ENCODE measurements around the gene DNAH2. TPM values are rescaled to one million over a fixed set of nuclear protein-coding genes. Genes with fewer than 3 reads are reported as not detected.
A peak's percentile ranks its signal among the peaks of the same experiment; 100 is the strongest.

Gene DNAH2
- total RNA-seq, 4 donors from 2014 or later: under 0.01 to 0.10 (median 0.05) TPM; not detected in 1

- 7 to 9% methylated on average over 8 of the region's 8 CpGs for WGBS, 2 donors
- intact Hi-C loops (cut with DNase I; ENCODE audit: low total_unique reads): no loop called here
- DNase-seq (ENCODE audit: low spot score in 2 of 2): no peak
Observed at GRCh38 chr17:7837408-7838088, 120.0 kb downstream of the DNAH2 start.

DNA sequence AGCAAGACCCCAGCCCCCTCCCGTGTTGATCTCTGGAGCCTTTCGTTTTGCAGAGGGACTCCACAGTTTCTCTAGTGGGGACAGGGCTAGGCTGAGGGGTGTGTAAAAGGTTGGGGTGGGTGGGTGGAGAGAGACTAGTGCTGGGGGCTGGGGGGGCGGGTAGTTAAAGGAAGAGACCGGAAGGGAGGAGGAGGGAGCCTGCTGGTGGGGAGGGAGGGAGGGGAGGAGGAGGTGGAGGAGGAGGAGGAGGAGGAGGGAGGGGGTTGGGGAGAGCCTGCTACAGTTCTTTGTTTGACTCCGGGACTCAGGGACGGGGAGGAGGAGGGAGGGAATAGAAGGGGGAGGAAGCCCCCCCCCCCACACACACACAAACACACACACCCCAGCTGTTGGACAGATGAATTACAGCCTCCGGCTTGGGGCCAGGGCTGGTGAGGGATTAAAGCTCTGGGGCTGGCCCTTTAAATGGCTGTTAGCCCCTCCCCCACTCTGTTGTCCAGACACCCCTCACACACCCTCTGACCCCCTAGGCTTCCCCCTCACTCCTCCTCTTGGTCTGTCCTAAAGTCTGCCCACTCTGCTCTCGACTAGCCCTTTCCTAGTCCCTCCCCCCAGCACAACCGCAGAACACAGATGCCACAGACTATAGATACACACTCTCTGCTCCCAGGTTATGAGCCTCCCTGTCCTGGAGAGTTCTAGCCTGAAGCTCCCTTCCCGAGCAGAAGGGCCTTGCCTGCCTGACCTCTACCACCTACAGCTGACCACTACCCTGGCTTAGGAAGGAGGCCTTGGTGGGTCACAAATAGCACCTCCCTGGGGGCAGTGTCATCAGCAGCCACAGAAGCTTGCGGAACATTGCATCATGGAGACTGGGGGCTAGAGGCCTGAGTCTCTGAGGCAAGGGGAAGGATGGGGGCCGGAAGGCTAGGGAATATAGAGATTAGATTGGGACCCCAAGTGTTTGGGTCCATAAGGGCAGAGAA, 120.8 kb downstream of the DNAH2 start:
- H3K4me3 ChIP-seq (ENCODE audit: low read depth, poor library complexity, severe bottlenecking): no peak overlapping the region
- 21 to 28% methylated on average over 9 to 10 of the region's 12 CpGs for WGBS, 2 donors
- TF ChIP-seq, protein P1, sequence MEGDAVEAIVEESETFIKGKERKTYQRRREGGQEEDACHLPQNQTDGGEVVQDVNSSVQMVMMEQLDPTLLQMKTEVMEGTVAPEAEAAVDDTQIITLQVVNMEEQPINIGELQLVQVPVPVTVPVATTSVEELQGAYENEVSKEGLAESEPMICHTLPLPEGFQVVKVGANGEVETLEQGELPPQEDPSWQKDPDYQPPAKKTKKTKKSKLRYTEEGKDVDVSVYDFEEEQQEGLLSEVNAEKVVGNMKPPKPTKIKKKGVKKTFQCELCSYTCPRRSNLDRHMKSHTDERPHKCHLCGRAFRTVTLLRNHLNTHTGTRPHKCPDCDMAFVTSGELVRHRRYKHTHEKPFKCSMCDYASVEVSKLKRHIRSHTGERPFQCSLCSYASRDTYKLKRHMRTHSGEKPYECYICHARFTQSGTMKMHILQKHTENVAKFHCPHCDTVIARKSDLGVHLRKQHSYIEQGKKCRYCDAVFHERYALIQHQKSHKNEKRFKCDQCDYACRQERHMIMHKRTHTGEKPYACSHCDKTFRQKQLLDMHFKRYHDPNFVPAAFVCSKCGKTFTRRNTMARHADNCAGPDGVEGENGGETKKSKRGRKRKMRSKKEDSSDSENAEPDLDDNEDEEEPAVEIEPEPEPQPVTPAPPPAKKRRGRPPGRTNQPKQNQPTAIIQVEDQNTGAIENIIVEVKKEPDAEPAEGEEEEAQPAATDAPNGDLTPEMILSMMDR (IDR thresholded peaks at IDR 0.05): no peak
- intact Hi-C loops (cut with DNase I; ENCODE audit: low total_unique reads): no loop called here
- DNase-seq (ENCODE audit: low spot score in 2 of 2): peak in 1 of 2 donors; percentile 80

More at GRCh38 chr17:7837408-7838088, 120.0 kb downstream of the DNAH2 start:
- H3K4me3 ChIP-seq (ENCODE audit: low read depth, poor library complexity, severe bottlenecking): no peak overlapping the region
- TF ChIP-seq, protein P1 (IDR thresholded peaks at IDR 0.05): no peak
- no peak for TF ChIP-seq POLR2A (IDR thresholded peaks at IDR 0.05)

DNA sequence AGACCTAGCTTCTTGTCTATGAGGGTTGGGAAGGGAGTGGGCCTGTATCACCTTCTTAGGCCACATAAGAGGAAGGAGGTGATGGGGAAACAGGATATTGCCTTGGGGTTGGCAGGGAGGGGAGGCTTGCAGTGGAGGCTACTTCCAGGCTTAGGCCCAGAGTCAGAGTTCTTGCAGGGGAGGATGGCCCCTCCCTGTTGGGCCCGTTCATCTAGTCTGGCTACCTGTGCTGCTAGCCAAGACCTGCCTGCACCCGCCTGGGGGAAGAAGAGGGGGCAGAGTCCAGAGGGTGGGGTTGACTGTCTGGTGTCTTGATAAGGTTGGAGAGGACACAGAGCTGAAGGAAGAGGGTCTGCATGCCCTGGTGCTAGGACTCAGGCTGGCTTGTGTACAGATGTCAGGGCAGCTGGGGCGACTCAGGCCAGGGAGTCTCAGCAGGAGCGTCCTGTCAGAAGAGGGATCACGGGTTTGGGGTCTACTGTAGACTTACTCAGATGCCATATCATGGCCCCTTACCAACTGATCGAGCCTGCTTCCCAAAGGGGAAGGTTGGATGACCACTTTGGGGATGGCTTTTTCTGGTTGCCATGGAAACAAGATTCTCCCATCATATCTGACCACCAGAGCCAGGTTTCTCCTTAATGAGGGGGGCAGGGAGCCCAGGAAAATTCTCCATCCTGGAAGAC, 121.8 kb downstream of the DNAH2 start:
- peak in 1 of 2 donors; percentile 88 for DNase-seq (ENCODE audit: low spot score in 2 of 2)
- no peak overlapping the region for H3K4me3 ChIP-seq (ENCODE audit: low read depth, poor library complexity, severe bottlenecking)
- intact Hi-C loops (cut with DNase I; ENCODE audit: low total_unique reads): no loop called here
- no peak for TF ChIP-seq POLR2A (IDR thresholded peaks at IDR 0.05)
- TF ChIP-seq, protein P1 (IDR thresholded peaks at IDR 0.05): no peak
- WGBS, 2 donors: 53% methylated on average over 6 of the region's 6 CpGs

- intact Hi-C loops (cut with DNase I; ENCODE audit: low total_unique reads): no loop called here
- peak in 1 of 2 donors; percentile 76 for DNase-seq (ENCODE audit: low spot score in 2 of 2)
- TF ChIP-seq, protein P1 (IDR thresholded peaks at IDR 0.05): no peak
- no peak for TF ChIP-seq POLR2A (IDR thresholded peaks at IDR 0.05)
- no peak overlapping the region for H3K4me3 ChIP-seq (ENCODE audit: low read depth, poor library complexity, severe bottlenecking)
- WGBS, 2 donors: 43 to 60% methylated on average over 2 of the region's 2 CpGs
Observed at GRCh38 chr17:7839876-7840261, 122.3 kb downstream of the DNAH2 start.

- TF ChIP-seq POLR2A (IDR thresholded peaks at IDR 0.05): no peak
- intact Hi-C loops (cut with DNase I; ENCODE audit: low total_unique reads): no loop called here
- H3K4me3 ChIP-seq (ENCODE audit: low read depth, poor library complexity, severe bottlenecking): no peak overlapping the region
- no peak for DNase-seq (ENCODE audit: low spot score in 2 of 2)
- WGBS, 2 donors: 43 to 71% methylated on average over 1 of the region's 1 CpG
Observed at GRCh38 chr17:7840441-7840840, 122.9 kb downstream of the DNAH2 start.
